HG03575 (cell line): Measurements from ENCODE around the gene STIM2.

Source experiments
- ATAC-seq: cut with Tn5 transposase; IDR thresholded peaks from one replicate; pipeline ENCODE4 v1.9.1; 2021; ENCODE audit not compliant: unreplicated experiment, insufficient number of reproducible peaks, low FRiP score; ENCODE audit errors: extremely low read depth

Gene STIM2

GRCh38 chr4:27048429-27049238 lies 188.0 kb downstream of the STIM2 start:
- ATAC-seq = no peak

- no peak for ATAC-seq
These were observed 188.7 kb downstream of the STIM2 start for GRCh38 chr4:27049239-27049829.

- no peak for ATAC-seq
These were observed 190.1 kb downstream of the STIM2 start for GRCh38 chr4:27050731-27051130.

- no peak for ATAC-seq
These were observed 194.7 kb downstream of the STIM2 start for GRCh38 chr4:27055221-27055760.

GRCh38 chr4:27056281-27056680 lies 195.6 kb downstream of the STIM2 start:
- ATAC-seq = no peak

- ATAC-seq = no peak
These were observed 196.4 kb downstream of the STIM2 start for GRCh38 chr4:27057053-27057452.

GRCh38 chr4:27057662-27058061 lies 197.0 kb downstream of the STIM2 start:
- ATAC-seq = no peak

GRCh38 chr4:27058819-27059406 lies 198.3 kb downstream of the STIM2 start:
- no peak for ATAC-seq

- no peak for ATAC-seq
These were observed 198.8 kb downstream of the STIM2 start for GRCh38 chr4:27059446-27059845.

GRCh38 chr4:27062256-27062655 lies 201.6 kb downstream of the STIM2 start:
- ATAC-seq = no peak

- ATAC-seq = no peak
These were observed 205.9 kb downstream of the STIM2 start for GRCh38 chr4:27066591-27066990.

- ATAC-seq = no peak
These were observed 207.7 kb downstream of the STIM2 start for GRCh38 chr4:27068151-27068867.
